ENCODE results near the gene CDS2.
"Not testable (repeated sequence)": the region's sequence is repeated elsewhere in the genome, so short reads cannot be mapped to it uniquely, and the experiment has no call there.

The CDS2 gene

DNA sequence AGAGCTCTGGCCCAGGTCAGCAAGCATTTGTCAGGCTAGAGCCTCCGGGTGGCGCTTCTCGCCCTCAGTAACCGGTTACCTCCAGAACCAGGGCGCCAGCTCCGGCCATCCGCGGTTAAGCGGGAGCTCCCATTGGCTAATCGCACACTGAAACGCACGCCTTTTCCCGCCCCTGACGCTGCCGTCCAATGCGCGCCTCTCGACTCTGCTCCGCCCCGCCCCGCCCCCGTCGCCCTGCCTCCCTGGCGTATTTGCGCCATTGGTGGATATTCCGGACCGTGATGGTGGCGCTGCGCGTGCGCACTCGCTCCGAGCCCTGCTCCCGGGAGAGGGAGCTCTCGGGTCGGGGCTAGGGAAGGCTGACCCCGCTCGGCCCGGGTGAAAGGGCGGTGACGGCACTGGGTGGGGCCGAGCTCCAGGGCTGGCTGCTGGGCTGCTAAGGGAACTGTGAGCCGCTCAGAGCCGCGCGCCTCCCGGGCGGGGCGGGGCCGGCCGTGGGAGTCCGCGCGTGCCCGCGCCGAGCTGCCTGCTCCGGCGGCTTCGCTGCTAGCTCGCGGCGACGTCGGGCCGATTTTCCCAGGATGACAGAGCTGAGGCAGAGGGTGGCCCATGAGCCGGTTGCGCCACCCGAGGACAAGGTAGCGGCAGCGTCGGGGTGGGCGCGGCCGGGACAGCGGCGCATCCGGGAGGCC lies at the start of gene CDS2:
TSS of gene CDS2 (plus strand) at position 497 of the 692 bp plus-strand sequence. CDS start at position 582, 85 bp downstream.
- DNase-seq = peak; percentile 96

GRCh38 chr20:5077761-5078387 lies 48.9 kb upstream of the CDS2 start:
- no peak for DNase-seq

DNA sequence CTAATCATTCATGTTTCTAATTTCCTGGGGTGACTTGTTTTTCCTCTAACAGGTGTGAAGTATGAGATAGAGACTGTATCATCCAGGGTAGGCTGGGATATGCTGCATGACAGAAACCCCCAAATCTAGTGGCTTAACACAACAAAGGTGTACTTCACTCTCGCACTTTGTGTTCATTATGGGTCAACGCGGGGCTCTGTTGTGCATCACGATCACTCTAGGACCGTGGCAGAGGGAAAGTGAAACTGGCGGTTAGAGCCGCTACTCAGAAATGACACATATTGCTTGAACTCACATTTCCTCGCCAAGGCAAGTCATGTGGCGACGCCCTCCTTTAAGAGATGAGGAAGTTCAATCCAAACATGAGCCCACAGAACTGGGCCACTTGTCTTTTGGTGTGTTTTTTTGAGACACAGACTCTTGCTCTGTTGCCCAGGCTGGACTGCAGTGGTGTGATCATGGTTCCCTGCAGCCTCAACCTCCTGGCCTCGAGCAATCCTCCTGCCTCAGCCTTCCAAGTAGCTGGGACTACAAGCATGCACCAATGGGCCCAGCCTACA lies 48.3 kb upstream of the CDS2 start:
- no peak for DNase-seq

DNA sequence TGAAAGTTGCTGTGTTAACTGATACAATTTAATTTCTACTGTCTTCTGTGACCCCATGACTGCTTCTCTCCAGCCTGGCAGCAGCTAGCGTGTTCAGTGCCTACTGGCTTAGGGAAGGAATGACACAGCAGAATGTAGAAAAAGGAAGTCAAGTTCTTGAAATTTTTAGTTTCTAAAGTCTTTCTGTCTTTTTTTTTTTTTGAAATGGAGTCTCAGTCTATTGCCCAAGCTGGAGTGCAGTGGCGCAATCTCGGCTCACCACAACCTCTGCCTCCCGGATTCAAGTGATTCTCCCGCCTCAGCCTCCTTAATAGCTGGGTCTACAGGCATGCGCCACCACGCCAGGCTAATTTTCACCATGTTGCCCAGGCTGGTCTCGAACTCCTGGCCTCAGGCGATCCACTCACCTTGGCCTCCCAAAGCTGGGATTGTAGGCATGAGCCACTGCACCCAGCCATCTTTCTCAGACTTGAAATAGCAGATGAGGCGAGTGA lies 46.4 kb upstream of the CDS2 start:
- no peak for DNase-seq

GRCh38 chr20:5085380-5085779 lies 41.4 kb upstream of the CDS2 start:
- DNase-seq = no peak

DNA sequence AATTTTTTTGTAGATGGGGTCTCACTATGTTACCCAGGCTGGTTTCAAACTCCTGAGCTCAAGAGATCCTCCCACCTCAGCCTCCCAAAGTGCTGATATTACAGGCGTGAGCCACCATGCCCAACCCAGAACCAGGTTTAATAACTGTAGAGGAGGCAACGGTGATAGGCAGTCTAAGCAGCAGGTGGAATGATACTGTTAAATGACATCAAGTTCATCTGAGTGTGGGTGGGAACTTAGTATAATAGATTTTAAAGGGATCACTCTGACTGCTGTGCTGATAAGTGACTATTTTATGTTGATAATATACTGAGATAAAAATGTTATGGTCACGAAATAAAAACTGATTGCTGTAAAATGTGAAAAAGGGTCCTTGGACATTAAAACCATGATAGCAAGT lies 38.1 kb upstream of the CDS2 start:
- no peak for DNase-seq

DNA sequence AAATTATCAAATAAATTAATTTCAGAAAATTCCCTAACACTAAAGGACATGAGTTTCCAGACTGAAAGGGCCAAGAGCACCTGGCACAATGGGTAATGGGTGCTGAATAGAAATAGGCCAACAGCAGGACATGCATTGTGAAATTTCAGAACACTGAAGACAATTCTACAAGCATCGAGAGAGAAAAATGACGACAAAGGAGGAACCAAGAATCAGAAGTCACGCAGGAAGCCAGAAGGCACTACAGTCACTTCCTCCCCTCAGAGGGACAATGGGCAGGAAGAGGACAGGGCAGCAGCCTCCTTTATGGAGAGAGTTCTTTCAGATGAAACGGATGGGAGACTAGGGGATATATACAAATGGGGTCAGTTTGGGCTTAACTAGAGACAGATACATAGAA lies 36.6 kb upstream of the CDS2 start:
- DNase-seq = no peak

- no peak for DNase-seq
These were observed 34.9 kb upstream of the CDS2 start for GRCh38 chr20:5091902-5092301.

GRCh38 chr20:5092765-5093339 lies 34.0 kb upstream of the CDS2 start:
- DNase-seq = no peak

DNA sequence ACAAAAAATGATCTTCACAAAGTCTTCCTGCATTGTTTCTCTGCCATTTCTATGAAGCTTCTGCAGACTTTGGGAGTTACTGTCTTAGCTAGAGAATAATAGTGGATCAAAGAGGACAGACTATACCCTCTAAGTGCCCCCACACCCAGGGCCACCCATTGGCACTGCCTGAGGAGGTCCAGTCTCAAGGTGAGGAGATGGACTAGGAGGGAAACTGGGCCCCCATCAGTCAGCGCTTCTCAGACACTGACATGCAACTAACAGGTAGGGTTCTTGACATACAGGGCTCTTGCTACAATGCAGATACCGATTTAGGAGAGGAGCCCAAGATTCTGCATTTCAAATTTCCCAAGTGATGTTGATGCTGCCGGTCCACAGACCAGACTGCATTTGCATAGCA lies 31.4 kb upstream of the CDS2 start:
- DNase-seq = no peak

GRCh38 chr20:5095931-5096330 lies 30.9 kb upstream of the CDS2 start:
- no peak for DNase-seq

- no peak for DNase-seq
These were observed 30.3 kb upstream of the CDS2 start for GRCh38 chr20:5096463-5096862.

- DNase-seq = not testable (repeated sequence)
These were observed 27.8 kb upstream of the CDS2 start for GRCh38 chr20:5099009-5099408.

GRCh38 chr20:5099909-5100308 lies 26.9 kb upstream of the CDS2 start:
- DNase-seq = not testable (repeated sequence)

GRCh38 chr20:5100684-5101347 lies 26.0 kb upstream of the CDS2 start:
- peak; percentile 38 for DNase-seq

DNA sequence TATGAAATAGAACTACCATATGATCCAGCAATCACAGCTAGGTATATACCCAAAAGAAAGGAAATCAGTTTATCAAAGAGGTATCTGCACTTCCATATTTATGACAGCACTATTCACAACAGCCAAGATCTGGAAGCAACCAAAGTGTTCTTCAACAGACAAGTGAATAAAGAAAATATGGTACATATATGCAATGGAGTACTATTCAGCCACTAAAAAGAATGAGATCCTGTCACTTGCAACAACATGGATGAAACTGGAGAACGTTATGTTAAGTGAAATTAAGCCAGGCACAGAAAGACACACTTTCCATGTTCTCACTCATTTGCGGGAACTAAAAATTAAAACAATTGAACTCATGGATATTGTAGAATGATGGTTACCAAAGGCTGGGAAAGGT lies 22.3 kb upstream of the CDS2 start:
- no peak for DNase-seq

DNA sequence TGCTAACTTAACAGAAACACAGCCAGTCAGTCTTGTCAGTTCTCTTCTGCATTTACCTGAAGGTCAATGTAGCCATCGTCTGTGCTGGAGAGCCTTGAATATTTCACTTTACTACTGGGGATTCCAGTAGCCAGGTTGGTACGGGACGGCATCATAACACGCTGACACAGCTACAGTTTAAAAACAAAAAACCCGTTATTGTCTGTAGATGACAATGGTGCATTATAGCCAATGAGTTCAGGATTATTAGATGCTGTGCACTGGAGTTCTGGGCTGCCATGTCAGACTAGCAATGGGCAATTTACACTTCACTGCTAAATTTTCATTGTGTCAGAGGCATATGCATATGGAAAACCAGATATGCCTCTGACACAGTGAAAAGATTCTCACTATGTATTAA lies 17.5 kb upstream of the CDS2 start:
- DNase-seq = no peak

GRCh38 chr20:5113615-5113986 lies 13.2 kb upstream of the CDS2 start:
- no peak for DNase-seq

DNA sequence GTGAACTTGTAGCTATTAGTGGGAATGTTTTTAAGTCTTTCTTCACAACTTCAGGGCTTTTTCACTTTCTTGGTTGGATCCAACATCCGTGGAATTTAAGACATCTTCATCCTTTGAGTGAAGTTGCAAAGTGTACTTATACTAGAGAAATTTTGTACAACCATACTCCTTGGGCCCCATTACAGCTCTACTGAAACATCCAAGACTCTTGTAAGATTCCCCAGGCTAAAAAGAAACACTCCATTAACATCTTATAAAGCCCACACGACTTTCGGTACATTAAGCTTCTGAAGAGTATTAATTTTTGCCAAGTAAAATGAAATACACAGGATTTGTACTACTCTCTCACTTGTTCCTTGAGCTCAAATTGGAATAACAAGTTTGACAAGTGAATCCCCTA lies 12.4 kb upstream of the CDS2 start:
- no peak for DNase-seq

DNA sequence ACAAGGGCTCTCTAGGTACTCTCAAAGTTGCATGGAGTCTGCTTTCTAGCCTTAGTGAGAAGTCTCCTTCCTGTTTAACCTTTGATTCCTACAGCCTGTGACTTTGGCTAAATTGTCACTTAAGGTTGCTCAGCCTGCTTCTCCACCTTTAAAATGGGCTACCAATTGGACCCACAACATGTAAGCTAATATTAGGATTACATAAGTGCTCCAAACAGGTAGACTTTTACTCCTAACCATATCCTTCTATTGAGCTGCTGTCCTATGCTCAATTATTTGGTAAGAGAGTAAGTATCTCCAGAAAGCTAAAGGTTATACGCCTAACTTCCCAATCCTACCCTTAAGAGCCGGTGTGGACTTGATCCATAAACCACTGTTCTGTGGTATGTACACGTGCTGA lies 9.9 kb upstream of the CDS2 start:
- DNase-seq = no peak

DNA sequence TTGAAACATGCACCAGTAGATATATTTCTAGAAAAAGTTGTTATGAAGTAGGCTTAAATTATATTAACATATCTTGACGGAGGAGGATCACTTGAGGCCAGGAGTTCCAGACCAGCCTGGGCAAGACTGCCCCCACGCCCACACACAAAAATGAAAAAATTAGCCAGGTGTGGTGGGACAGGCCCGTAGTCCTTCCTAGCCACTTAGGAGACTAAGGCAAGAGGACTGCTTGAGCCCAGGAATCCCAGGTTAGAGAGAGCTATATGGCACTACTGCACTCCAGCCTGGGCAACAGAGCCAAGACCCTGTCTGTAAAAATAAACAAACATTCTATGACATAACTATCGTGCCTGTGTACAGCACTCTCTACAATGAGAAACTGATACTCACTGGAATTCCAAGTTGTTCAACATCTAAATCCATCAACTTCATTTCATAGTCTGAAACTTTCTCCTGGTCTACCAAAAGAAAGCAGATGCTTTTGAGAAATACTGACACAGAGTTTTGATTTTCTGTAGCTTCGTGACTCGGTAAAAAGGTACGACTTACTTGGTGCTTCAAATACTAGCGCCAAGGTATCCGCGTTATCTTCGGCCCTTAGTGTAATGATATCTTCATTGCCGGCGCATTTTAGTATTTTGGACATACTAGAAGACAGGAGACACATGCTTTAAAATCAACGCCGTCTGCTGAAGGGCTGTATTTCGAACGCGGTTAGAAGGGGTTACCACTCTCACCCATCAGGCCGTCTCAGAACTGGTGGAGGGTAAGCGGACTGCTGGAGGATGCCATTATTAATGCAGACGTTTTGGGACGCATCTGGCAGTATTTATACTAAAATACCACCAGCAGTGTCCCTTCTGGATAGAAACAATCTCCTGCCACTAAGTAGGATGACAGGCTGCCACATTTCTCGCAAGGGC lies 8.3 kb upstream of the CDS2 start:
- no peak for DNase-seq

DNA sequence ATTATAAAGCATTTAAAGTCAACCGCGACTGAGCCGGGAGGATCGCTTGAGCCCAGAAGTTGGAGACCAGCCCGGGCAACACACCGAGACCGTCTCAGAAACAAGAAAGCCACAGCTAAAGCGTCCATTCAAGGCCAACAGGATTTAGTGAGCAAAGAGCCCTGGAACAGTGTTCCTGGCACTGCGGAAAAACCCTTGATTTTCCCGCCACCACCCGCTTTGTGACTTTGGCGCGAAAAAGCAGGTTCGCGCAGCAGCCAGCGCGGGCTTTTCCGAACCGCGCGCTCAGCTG lies 7.7 kb upstream of the CDS2 start:
- DNase-seq = no peak
